HUES64 (cell line): ENCODE measurements around the gene DNMT3L.
"Not testable (repeated sequence)": the region's sequence is repeated elsewhere in the genome, so short reads cannot be mapped to it uniquely, and the experiment has no call there.

Experiments
- H3K27ac ChIP-seq: 2 replicates; pipeline ENCODE4 v1.7.0; 2013; ENCODE audit warnings: low read depth, low read length, inconsistent platforms
- H3K27me3 ChIP-seq: 2 replicates; pipeline ENCODE4 v1.6.1; 2013; ENCODE audit warnings: mild to moderate bottlenecking, low read length; ENCODE audit not compliant: insufficient read depth
- H3K36me3 ChIP-seq: 2 replicates; pipeline ENCODE4 v1.6.1; 2013; ENCODE audit warnings: mild to moderate bottlenecking, low read length; ENCODE audit not compliant: insufficient read depth
- H3K4me1 ChIP-seq: 2 replicates; pipeline ENCODE4 v1.6.1; 2013; ENCODE audit warnings: mild to moderate bottlenecking, low read length, moderate library complexity; ENCODE audit not compliant: insufficient read depth
- H3K4me3 ChIP-seq: 2 replicates; pipeline ENCODE4 v1.5.1; 2013; ENCODE audit warnings: mild to moderate bottlenecking, low read length, moderate library complexity
- H3K9ac ChIP-seq: 2 replicates; pipeline ENCODE4 v1.6.1; 2013; ENCODE audit warnings: mild to moderate bottlenecking, low read depth, low read length
- H3K9me3 ChIP-seq: 2 replicates; pipeline ENCODE4 v1.6.1; 2013; ENCODE audit warnings: low read depth, low read length; ENCODE audit not compliant: insufficient read depth
- WGBS: fragments of 150-250, 120-280 bp; methylation state at CpG from one replicate; pipeline ENCODE4 v1.1.7; 2013; ENCODE audit warnings: missing lambda C conversion rate; 5-methylcytosine and 5-hydroxymethylcytosine counted together

The DNMT3L gene

GRCh38 chr21:44225605-44226004, 36.1 kb downstream of the DNMT3L start:
- H3K27me3 ChIP-seq, H3K9ac ChIP-seq: not testable (repeated sequence)
- WGBS: no CpG with 5 or more reads among the region's 6 CpGs

GRCh38 chr21:44223334-44223733, 38.4 kb downstream of the DNMT3L start:
- not testable (repeated sequence) for H3K36me3 ChIP-seq, H3K9me3 ChIP-seq, H3K4me1 ChIP-seq, H3K27me3 ChIP-seq, H3K4me3 ChIP-seq, H3K9ac ChIP-seq, H3K27ac ChIP-seq
- no CpG with 5 or more reads among the region's 5 CpGs for WGBS

More at GRCh38 chr21:44225605-44226004, 36.1 kb downstream of the DNMT3L start:
- not testable (repeated sequence) for H3K27ac ChIP-seq, H3K4me1 ChIP-seq, H3K36me3 ChIP-seq, H3K4me3 ChIP-seq, H3K9me3 ChIP-seq

- not testable (repeated sequence) for H3K27me3 ChIP-seq, H3K9me3 ChIP-seq, H3K36me3 ChIP-seq, H3K27ac ChIP-seq, H3K9ac ChIP-seq, H3K4me3 ChIP-seq, H3K4me1 ChIP-seq
- WGBS: no CpG with 5 or more reads among the region's 18 CpGs
Measured at GRCh38 chr21:44220674-44221073, 41.0 kb downstream of the DNMT3L start.

GRCh38 chr21:44218461-44218860, 43.2 kb downstream of the DNMT3L start:
- not testable (repeated sequence) for H3K4me3 ChIP-seq
- no CpG with 5 or more reads among the region's 8 CpGs for WGBS

GRCh38 chr21:44211978-44212377, 49.7 kb downstream of the DNMT3L start:
- not testable (repeated sequence) for H3K27me3 ChIP-seq, H3K27ac ChIP-seq, H3K36me3 ChIP-seq, H3K4me1 ChIP-seq, H3K9me3 ChIP-seq, H3K4me3 ChIP-seq, H3K9ac ChIP-seq
- WGBS: no CpG with 5 or more reads among the region's 2 CpGs

More at GRCh38 chr21:44218461-44218860, 43.2 kb downstream of the DNMT3L start:
- H3K9ac ChIP-seq, H3K4me1 ChIP-seq, H3K36me3 ChIP-seq, H3K9me3 ChIP-seq, H3K27ac ChIP-seq, H3K27me3 ChIP-seq: not testable (repeated sequence)

- H3K4me3 ChIP-seq, H3K36me3 ChIP-seq, H3K9ac ChIP-seq, H3K9me3 ChIP-seq, H3K4me1 ChIP-seq, H3K27ac ChIP-seq, H3K27me3 ChIP-seq: not testable (repeated sequence)
- WGBS: no CpG with 5 or more reads among the region's 3 CpGs
Measured at GRCh38 chr21:44211574-44211973, 50.1 kb downstream of the DNMT3L start.

GRCh38 chr21:44207860-44208646, 53.6 kb downstream of the DNMT3L start:
- no CpG with 5 or more reads among the region's 15 CpGs for WGBS
- not testable (repeated sequence) for H3K27ac ChIP-seq, H3K9me3 ChIP-seq, H3K4me3 ChIP-seq, H3K36me3 ChIP-seq, H3K27me3 ChIP-seq, H3K4me1 ChIP-seq, H3K9ac ChIP-seq

- not testable (repeated sequence) for H3K36me3 ChIP-seq, H3K9ac ChIP-seq, H3K4me3 ChIP-seq, H3K9me3 ChIP-seq, H3K27me3 ChIP-seq, H3K4me1 ChIP-seq, H3K27ac ChIP-seq
- no CpG with 5 or more reads among the region's 33 CpGs for WGBS
Measured at GRCh38 chr21:44206698-44207676, 54.7 kb downstream of the DNMT3L start.

- WGBS: no CpG with 5 or more reads among the region's 24 CpGs
- not testable (repeated sequence) for H3K4me1 ChIP-seq, H3K9me3 ChIP-seq, H3K4me3 ChIP-seq, H3K9ac ChIP-seq, H3K27ac ChIP-seq, H3K36me3 ChIP-seq, H3K27me3 ChIP-seq
Measured at GRCh38 chr21:44206187-44206586, 55.5 kb downstream of the DNMT3L start.

GRCh38 chr21:44202590-44203299, 59.0 kb downstream of the DNMT3L start:
- no CpG with 5 or more reads among the region's 30 CpGs for WGBS
- H3K4me3 ChIP-seq, H3K4me1 ChIP-seq, H3K36me3 ChIP-seq, H3K27me3 ChIP-seq, H3K9me3 ChIP-seq, H3K27ac ChIP-seq, H3K9ac ChIP-seq: not testable (repeated sequence)

- H3K4me1 ChIP-seq, H3K27me3 ChIP-seq, H3K36me3 ChIP-seq, H3K9me3 ChIP-seq, H3K27ac ChIP-seq, H3K4me3 ChIP-seq, H3K9ac ChIP-seq: not testable (repeated sequence)
- no CpG with 5 or more reads among the region's 11 CpGs for whole genome bisulfite sequencing
Measured at GRCh38 chr21:44199997-44200396, 61.7 kb downstream of the DNMT3L start.
